ENCODE data around the gene DGLUCY.
"Not testable (repeated sequence)": the region's sequence is repeated elsewhere in the genome, so short reads cannot be mapped to it uniquely, and the experiment has no call there.

Gene DGLUCY

DNA sequence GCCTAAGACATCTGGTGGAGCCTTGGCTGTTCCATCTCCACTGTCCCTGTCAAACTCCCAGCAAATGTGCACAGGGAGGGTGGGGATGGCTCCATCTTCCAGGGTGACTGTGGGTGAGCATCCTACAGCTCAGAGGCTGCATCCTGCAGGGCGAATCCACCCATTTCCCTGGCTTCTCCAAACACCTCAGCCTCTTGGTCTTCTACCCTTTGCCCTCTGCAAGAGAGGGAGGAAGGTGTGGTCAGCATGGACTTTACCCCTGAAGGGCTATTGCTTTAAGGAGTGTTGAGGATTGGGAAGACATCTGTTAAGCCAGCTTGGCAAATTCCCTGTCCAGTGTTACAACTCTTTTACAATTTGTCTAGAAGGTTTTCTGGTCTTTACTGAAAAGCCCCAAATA is 23.1 kb upstream of the DGLUCY start:
- Histone ChIP-seq H3K9ac (ENCODE audit: low read length) (no peak overlapping the region), H3K36me3 (ENCODE audit: control insufficient read depth, insufficient read depth, low read length) (no peaks in the 10 kb centered on the region), H3K27ac (ENCODE audit: low read depth, low read length) (no peak overlapping the region), H3K4me3 (ENCODE audit: low read length) (no peak overlapping the region), H3K4me1 (ENCODE audit: control insufficient read depth, insufficient read depth, low read length) (no peaks in the 10 kb centered on the region), H3K27me3 (ENCODE audit: control insufficient read depth, insufficient read depth, low read length) (no peaks in the 10 kb centered on the region)

DNA sequence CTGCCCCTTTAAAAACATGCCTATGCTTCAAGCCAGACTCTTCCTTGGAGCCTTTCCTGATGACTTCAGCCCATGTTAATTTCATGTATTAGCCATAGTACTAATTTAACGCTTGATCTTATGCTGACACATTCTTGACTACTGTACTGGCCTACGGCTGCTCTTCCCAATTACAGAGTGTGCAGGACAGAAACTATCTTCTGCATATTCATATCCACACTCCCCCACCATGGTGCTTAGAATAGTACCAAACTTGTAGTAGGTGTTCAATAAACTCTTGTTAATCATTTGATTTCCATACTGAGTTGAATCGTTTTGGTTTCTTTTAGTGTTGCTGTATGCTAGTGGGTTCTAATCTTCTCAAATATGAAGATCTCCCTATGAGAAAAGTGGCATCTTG is 21.8 kb upstream of the DGLUCY start:
- Histone ChIP-seq H3K36me3 (ENCODE audit: control insufficient read depth, insufficient read depth, low read length) (no peaks in the 10 kb centered on the region), H3K9ac (ENCODE audit: low read length) (no peak overlapping the region), H3K27ac (ENCODE audit: low read depth, low read length) (no peak overlapping the region), H3K4me1 (ENCODE audit: control insufficient read depth, insufficient read depth, low read length) (no peaks in the 10 kb centered on the region), H3K4me3 (ENCODE audit: low read length) (no peak overlapping the region), H3K27me3 (ENCODE audit: control insufficient read depth, insufficient read depth, low read length) (no peaks in the 10 kb centered on the region)

DNA sequence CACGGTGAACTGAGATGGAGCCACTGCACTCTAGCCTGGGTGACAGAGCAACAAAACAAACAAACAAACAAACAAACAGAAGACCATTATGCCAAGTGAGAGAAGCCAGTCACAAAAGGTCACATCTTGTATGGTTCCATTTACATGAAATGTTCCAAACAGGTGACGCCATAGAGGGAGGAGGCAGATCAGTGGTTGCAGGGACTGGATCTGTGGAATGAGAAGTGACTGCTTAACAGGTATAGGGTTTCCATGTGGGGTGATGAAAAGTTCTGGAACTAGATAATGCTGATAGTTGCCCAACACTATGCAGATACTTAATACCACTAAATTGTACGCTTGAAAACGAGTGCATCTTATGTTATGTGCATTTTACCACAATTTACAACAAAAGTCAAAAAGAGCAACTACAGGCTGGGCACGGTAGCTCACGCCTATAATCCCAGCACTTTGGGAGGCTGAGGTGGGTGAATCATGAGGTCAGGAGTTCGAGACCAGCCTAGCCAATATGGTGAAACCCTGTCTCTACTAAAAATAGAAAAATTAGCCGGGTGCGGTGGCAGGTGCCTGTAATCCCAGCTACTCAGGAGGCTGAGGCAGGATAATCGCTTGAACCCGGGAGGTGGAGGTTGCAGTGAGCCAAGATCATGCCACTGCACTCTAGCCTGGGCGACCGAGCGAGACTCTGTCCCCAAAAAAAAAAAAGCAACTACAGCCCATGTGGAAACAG is 20.0 kb upstream of the DGLUCY start:
- not testable (repeated sequence) for H3K4me1 ChIP-seq (ENCODE audit: control insufficient read depth, insufficient read depth, low read length); H3K4me3 ChIP-seq (ENCODE audit: low read length); H3K27ac ChIP-seq (ENCODE audit: low read depth, low read length); H3K36me3 ChIP-seq (ENCODE audit: control insufficient read depth, insufficient read depth, low read length); H3K9ac ChIP-seq (ENCODE audit: low read length); H3K27me3 ChIP-seq (ENCODE audit: control insufficient read depth, insufficient read depth, low read length)

DNA sequence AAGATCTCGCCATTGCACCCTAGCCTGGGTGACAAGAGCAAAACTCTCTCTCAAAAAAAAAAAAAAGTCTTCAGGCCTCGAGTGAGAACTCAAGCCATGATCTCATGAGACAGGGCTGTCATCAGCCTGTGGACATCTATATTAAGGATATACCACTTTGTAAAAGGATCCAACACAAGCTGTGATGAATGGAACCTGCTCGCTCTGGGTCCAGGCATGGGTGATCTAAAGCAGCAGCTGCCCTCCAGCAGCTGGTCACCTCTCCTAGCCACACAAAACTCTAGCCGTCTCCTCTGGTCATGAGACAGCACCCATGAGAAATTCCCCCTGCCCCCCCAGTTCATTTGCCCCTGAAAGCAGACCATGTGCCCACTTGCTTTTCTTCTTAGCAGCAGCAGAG is 19.1 kb upstream of the DGLUCY start:
- Histone ChIP-seq H3K4me3 (ENCODE audit: low read length) (no peak overlapping the region), H3K27me3 (ENCODE audit: control insufficient read depth, insufficient read depth, low read length) (no peaks in the 10 kb centered on the region), H3K27ac (ENCODE audit: low read depth, low read length) (no peak overlapping the region), H3K36me3 (ENCODE audit: control insufficient read depth, insufficient read depth, low read length) (no peaks in the 10 kb centered on the region), H3K9ac (ENCODE audit: low read length) (no peak overlapping the region), H3K4me1 (ENCODE audit: control insufficient read depth, insufficient read depth, low read length) (no peaks in the 10 kb centered on the region)

DNA sequence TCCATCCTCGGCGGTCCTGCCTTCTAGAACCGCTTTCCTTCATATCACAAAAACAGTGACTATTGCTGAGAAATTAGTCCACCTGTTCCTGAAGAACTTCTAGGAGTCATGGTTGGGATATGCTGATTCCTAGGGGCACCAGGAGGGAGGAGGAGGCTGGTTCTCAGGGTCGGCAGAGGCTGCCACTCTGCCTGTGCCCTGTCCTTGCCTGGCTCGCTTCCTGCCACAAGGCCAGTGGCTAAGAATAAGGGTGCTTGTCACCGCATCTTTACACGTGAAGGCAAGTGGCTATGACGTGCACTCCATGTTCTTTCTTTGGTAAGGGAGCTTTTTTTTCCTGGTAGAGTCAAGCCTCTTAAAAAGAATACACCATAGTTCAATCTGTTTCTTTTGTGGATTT is 18.7 kb upstream of the DGLUCY start:
- H3K27me3 ChIP-seq (ENCODE audit: control insufficient read depth, insufficient read depth, low read length), result no peaks in the 10 kb centered on the region
- no peak overlapping the region for H3K9ac ChIP-seq (ENCODE audit: low read length)
- no peaks in the 10 kb centered on the region for H3K4me1 ChIP-seq (ENCODE audit: control insufficient read depth, insufficient read depth, low read length)
- no peak overlapping the region for H3K27ac ChIP-seq (ENCODE audit: low read depth, low read length)
- no peaks in the 10 kb centered on the region for H3K36me3 ChIP-seq (ENCODE audit: control insufficient read depth, insufficient read depth, low read length)
- H3K4me3 ChIP-seq (ENCODE audit: low read length), result no peak overlapping the region

DNA sequence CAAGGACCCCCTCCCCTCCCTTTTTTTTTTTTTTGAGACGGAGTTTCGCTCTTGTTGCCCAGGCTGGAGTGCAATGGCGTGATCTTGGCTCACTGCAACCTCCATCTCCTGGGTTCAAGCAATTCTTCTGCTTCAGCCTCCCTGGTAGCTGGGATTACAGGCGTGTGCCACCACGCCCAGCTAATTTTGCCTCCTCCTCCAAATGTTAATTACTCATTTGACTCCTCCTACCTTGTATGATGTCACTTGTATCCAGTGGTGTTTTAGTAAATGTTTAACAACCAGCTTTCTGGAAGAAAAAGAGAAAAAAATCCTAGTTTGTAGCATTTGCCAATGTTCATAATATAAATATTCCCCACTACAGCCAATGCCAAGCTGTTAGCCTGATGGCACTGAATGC is 16.2 kb upstream of the DGLUCY start:
- not testable (repeated sequence) for H3K4me3 ChIP-seq (ENCODE audit: low read length); H3K36me3 ChIP-seq (ENCODE audit: control insufficient read depth, insufficient read depth, low read length); H3K4me1 ChIP-seq (ENCODE audit: control insufficient read depth, insufficient read depth, low read length); H3K27me3 ChIP-seq (ENCODE audit: control insufficient read depth, insufficient read depth, low read length); H3K9ac ChIP-seq (ENCODE audit: low read length); H3K27ac ChIP-seq (ENCODE audit: low read depth, low read length)

DNA sequence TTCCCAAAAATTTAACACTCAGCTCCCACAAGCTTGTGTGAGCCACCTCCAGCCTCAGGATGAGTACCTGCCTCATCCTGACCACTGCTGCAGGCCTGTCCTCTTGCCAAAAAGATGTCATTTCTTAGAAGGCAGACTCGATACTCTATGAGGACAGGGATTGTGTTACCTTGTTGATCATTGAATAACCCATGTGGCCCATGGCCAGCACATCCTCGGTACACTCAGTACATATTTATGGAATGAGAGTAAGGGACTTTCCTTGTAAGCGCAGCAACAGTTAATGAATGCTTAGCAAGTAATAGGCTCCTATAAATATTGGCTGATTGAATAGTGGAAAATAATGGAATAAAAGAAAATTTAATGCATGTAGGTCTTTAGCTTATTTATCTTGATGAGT is 15.3 kb upstream of the DGLUCY start:
- no peaks in the 10 kb centered on the region for H3K27me3 ChIP-seq (ENCODE audit: control insufficient read depth, insufficient read depth, low read length)
- no peaks in the 10 kb centered on the region for H3K4me1 ChIP-seq (ENCODE audit: control insufficient read depth, insufficient read depth, low read length)
- no peaks in the 10 kb centered on the region for H3K36me3 ChIP-seq (ENCODE audit: control insufficient read depth, insufficient read depth, low read length)
- no peak overlapping the region for H3K9ac ChIP-seq (ENCODE audit: low read length)
- no peak overlapping the region for H3K27ac ChIP-seq (ENCODE audit: low read depth, low read length)
- no peak overlapping the region for H3K4me3 ChIP-seq (ENCODE audit: low read length)

DNA sequence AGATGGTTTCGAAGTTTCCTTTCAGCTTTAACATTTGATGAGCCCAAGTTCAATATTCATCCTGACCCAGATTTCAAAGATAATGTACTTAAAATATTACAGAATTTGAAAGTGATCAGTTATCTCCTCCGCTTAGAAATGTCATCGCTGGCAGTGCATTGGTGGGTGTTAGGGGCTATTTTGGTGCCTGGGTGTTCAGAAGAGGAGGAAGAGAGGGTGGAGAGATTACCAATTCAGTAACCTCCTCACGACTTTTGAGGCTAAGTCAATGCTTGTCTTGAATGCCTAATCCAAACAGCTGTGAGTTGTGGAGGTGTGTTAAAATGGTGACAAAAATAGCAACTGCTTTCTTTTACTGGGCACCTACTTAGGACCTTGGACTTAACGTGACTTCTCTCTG is 13.8 kb upstream of the DGLUCY start:
- H3K9ac ChIP-seq (ENCODE audit: low read length), result no peak overlapping the region
- no peak overlapping the region for H3K4me3 ChIP-seq (ENCODE audit: low read length)

DNA sequence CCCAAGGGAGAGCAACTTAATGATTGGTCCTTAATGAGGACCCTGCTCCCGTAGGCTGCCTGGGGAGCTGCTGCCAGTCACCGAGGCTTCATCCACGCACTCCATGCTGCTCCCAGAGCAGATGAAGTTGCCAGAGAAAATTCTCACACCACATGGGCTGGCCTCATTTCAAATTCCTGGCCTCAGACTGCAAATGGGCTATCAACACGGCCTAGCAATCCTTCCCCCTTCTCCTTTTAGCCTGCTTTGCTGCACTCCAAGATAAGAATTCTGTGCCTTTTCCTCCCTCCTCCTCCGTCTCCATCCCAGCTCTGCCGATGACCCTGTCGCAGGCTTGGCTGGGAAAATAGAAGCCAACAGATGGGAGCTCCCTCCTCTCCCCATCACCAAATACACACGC is 10.8 kb upstream of the DGLUCY start:
- no peak overlapping the region for H3K9ac ChIP-seq (ENCODE audit: low read length)
- H3K36me3 ChIP-seq (ENCODE audit: control insufficient read depth, insufficient read depth, low read length), result no peaks in the 10 kb centered on the region
- no peak overlapping the region for H3K4me3 ChIP-seq (ENCODE audit: low read length)
- H3K27ac ChIP-seq (ENCODE audit: low read depth, low read length), result no peak overlapping the region
- H3K4me1 ChIP-seq (ENCODE audit: control insufficient read depth, insufficient read depth, low read length), result peaks cover 9% of the 10 kb centered on the region
- H3K27me3 ChIP-seq (ENCODE audit: control insufficient read depth, insufficient read depth, low read length), result no peaks in the 10 kb centered on the region

More for the DNA sequence above, 13.8 kb upstream of the DGLUCY start:
- Histone ChIP-seq H3K27ac (ENCODE audit: low read depth, low read length) (no peak overlapping the region), H3K27me3 (ENCODE audit: control insufficient read depth, insufficient read depth, low read length) (no peaks in the 10 kb centered on the region), H3K36me3 (ENCODE audit: control insufficient read depth, insufficient read depth, low read length) (no peaks in the 10 kb centered on the region), H3K4me1 (ENCODE audit: control insufficient read depth, insufficient read depth, low read length) (no peaks in the 10 kb centered on the region)

DNA sequence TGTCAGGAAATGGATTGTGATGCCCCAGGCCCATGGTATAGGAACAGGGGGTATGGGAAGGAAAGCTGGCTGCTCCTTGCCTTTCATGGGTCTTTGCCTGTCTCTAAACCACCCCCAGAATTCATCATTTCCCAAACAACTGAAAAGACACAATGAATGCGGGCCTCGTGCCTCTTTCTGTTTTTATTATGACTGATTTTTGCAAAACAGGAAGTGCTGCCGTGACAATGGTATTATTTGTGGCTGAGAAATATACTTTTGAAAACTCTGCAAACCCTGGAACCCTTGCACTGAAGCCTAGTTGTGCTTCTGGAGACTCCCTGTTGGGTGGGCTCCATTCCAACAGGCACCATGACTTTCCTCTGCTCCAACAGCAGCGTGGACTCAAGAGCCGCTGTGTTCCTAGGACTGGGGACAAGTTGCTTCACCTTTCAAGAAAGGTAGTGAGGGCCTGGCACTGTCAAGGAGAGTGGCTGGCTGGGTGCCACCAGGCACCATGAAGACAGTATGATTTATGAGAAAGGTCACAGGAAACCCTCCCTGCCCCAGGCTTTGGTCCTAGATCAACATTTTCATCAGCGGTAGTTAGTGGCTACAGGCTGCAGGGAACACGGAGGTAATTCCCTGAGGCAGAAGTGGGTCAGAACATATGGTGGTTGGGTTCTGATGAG is 4.8 kb upstream of the DGLUCY start:
- no peaks in the 10 kb centered on the region for H3K27me3 ChIP-seq (ENCODE audit: control insufficient read depth, insufficient read depth, low read length)
- H3K4me3 ChIP-seq (ENCODE audit: low read length), result peak overlapping the region; percentile 0
- peak overlapping the region; percentile 85 for H3K27ac ChIP-seq (ENCODE audit: low read depth, low read length)
- H3K4me1 ChIP-seq (ENCODE audit: control insufficient read depth, insufficient read depth, low read length), result peaks cover 30% of the 10 kb centered on the region
- H3K9ac ChIP-seq (ENCODE audit: low read length), result no peak overlapping the region
- H3K36me3 ChIP-seq (ENCODE audit: control insufficient read depth, insufficient read depth, low read length), result no peaks in the 10 kb centered on the region

DNA sequence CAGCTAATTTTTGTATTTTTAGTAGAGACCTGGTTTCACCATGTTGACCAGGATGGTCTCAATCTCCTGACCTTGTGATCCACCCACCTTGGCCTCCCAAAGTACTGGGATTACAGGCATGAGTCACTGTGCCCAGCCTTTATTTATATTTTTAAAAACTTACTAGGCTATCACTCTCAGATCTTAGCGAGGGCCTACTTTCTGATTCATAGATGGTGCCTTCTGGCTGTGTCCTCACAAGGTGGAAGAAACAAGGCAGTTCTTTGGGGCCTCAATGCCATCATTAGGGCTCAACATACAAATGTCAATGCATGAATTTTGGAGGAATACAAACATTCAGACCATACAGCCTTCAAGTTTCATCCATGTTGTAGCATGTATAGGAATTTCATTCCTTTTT is 2.4 kb upstream of the DGLUCY start:
- Histone ChIP-seq H3K27me3 (ENCODE audit: control insufficient read depth, insufficient read depth, low read length) (no peaks in the 10 kb centered on the region), H3K4me3 (ENCODE audit: low read length) (no peak overlapping the region), H3K27ac (ENCODE audit: low read depth, low read length) (peak overlapping the region; percentile 56), H3K4me1 (ENCODE audit: control insufficient read depth, insufficient read depth, low read length) (peaks cover 33% of the 10 kb centered on the region), H3K9ac (ENCODE audit: low read length) (no peak overlapping the region), H3K36me3 (ENCODE audit: control insufficient read depth, insufficient read depth, low read length) (no peaks in the 10 kb centered on the region)

DNA sequence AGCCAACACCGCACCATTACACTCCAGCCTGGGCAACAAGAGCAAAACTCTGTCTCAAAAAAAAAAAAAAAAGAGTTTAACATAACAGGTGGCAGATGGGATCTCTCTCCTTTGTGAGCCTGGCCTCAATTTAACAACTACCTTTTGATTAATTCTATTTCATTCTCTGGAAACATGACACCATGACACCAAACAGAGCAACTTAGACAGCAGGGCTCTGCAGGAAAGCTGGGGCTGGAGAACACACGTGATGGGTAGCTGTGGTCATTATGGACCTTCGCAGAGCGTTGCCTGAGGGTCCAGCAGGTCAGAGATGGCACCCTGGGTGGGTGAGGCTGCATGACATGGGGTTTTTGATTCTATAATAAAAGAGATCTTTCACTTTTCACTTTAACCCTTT is 1.7 kb upstream of the DGLUCY start:
- H3K4me1 ChIP-seq (ENCODE audit: control insufficient read depth, insufficient read depth, low read length), result peaks cover 32% of the 10 kb centered on the region
- no peak overlapping the region for H3K9ac ChIP-seq (ENCODE audit: low read length)

More for the DNA sequence above, 1.7 kb upstream of the DGLUCY start:
- Histone ChIP-seq H3K27ac (ENCODE audit: low read depth, low read length) (peak overlapping the region; percentile 48), H3K27me3 (ENCODE audit: control insufficient read depth, insufficient read depth, low read length) (no peaks in the 10 kb centered on the region), H3K36me3 (ENCODE audit: control insufficient read depth, insufficient read depth, low read length) (peaks cover 1% of the 10 kb centered on the region), H3K4me3 (ENCODE audit: low read length) (no peak overlapping the region)

Measured in rectal smooth muscle tissue (tissue), 1 donor.